Astrocyte (in vitro differentiated cells and primary cell): ENCODE measurements around the gene ATXN2L.

Source experiments
- EZH2 ChIP-seq: IDR thresholded peaks from 2 replicates; pipeline ENCODE4 v1.6.1; 2012; ENCODE audit warnings: mild to moderate bottlenecking, low read length, inconsistent platforms; ENCODE audit not compliant: insufficient read depth
- TF ChIP-seq, protein P1 (sequence below): IDR thresholded peaks from 2 replicates; pipeline ENCODE4 v1.5.1; 2011; ENCODE audit warnings: low read depth, mild to moderate bottlenecking, inconsistent platforms, low read length, moderate library complexity; ENCODE audit not compliant: insufficient read depth

GRCh38 chr16:28865001-28865688 lies 42.3 kb downstream of the ATXN2L start:
- TF ChIP-seq, protein P1, sequence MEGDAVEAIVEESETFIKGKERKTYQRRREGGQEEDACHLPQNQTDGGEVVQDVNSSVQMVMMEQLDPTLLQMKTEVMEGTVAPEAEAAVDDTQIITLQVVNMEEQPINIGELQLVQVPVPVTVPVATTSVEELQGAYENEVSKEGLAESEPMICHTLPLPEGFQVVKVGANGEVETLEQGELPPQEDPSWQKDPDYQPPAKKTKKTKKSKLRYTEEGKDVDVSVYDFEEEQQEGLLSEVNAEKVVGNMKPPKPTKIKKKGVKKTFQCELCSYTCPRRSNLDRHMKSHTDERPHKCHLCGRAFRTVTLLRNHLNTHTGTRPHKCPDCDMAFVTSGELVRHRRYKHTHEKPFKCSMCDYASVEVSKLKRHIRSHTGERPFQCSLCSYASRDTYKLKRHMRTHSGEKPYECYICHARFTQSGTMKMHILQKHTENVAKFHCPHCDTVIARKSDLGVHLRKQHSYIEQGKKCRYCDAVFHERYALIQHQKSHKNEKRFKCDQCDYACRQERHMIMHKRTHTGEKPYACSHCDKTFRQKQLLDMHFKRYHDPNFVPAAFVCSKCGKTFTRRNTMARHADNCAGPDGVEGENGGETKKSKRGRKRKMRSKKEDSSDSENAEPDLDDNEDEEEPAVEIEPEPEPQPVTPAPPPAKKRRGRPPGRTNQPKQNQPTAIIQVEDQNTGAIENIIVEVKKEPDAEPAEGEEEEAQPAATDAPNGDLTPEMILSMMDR: no peak
- no peak for TF ChIP-seq EZH2
